Stimulated activated CD4-positive, alpha-beta T cell treated with anti-CD3 and anti-CD28 coated beads, Interleukin-4, amount 100 ng/mL, for 1 hour (primary cell): ENCODE data around the gene RHAG.
"Not testable (repeated sequence)": the region's sequence is repeated elsewhere in the genome, so short reads cannot be mapped to it uniquely, and the experiment has no call there.

Experiments used
- DNase-seq: peaks from one replicate; pipeline ENCODE4 v3.0.0-alpha.2; 2020

RHAG gene

GRCh38 chr6:49635480-49635879 is 1.2 kb downstream of the RHAG start:
- DNase-seq = no peak

GRCh38 chr6:49634836-49635218 is 1.8 kb downstream of the RHAG start:
- no peak for DNase-seq

- DNase-seq = no peak
These were observed 2.4 kb downstream of the RHAG start for GRCh38 chr6:49634092-49634835.

GRCh38 chr6:49633541-49633940 is 3.1 kb downstream of the RHAG start:
- DNase-seq = no peak

GRCh38 chr6:49632727-49633126 is 3.9 kb downstream of the RHAG start:
- DNase-seq = no peak

- DNase-seq = not testable (repeated sequence)
These were observed 7.1 kb downstream of the RHAG start for GRCh38 chr6:49629485-49630088.

GRCh38 chr6:49626811-49627210 is 9.8 kb downstream of the RHAG start:
- no peak for DNase-seq

- no peak for DNase-seq
These were observed 18.4 kb downstream of the RHAG start for GRCh38 chr6:49618257-49618656.

GRCh38 chr6:49614144-49614543 is 22.5 kb downstream of the RHAG start:
- not testable (repeated sequence) for DNase-seq

GRCh38 chr6:49609285-49609684 is 27.4 kb downstream of the RHAG start:
- no peak for DNase-seq

GRCh38 chr6:49608275-49608674 is 28.4 kb downstream of the RHAG start:
- DNase-seq = not testable (repeated sequence)

GRCh38 chr6:49607391-49607982 is 29.2 kb downstream of the RHAG start:
- DNase-seq = no peak

- DNase-seq = no peak
These were observed 29.8 kb downstream of the RHAG start for GRCh38 chr6:49606721-49607390.

- not testable (repeated sequence) for DNase-seq
These were observed 32.6 kb downstream of the RHAG start for GRCh38 chr6:49604080-49604479.

GRCh38 chr6:49587262-49587661 is 49.4 kb downstream of the RHAG start:
- not testable (repeated sequence) for DNase-seq

GRCh38 chr6:49582529-49582928 is 54.1 kb downstream of the RHAG start:
- DNase-seq = no peak

GRCh38 chr6:49579649-49580048 is 57.0 kb downstream of the RHAG start:
- no peak for DNase-seq

- no peak for DNase-seq
These were observed 60.0 kb downstream of the RHAG start for GRCh38 chr6:49576618-49577017.

- DNase-seq = no peak
These were observed 66.1 kb downstream of the RHAG start for GRCh38 chr6:49570474-49571079.

- DNase-seq = no peak
These were observed 70.8 kb downstream of the RHAG start for GRCh38 chr6:49565855-49566254.

- DNase-seq = no peak
These were observed 71.4 kb downstream of the RHAG start for GRCh38 chr6:49565261-49565660.

- DNase-seq = no peak
These were observed 72.1 kb downstream of the RHAG start for GRCh38 chr6:49564552-49564951.
